Stimulated activated CD8-positive, alpha-beta memory T cell treated with anti-CD3 and anti-CD28 coated beads, Interleukin-7, amount 100 ng/mL, for 1 hour (primary cell): ENCODE data around the gene HECW1.
"Not testable (repeated sequence)": the region's sequence is repeated elsewhere in the genome, so short reads cannot be mapped to it uniquely, and the experiment has no call there.

ENCODE experiments used
- DNase-seq, 2 donors: peaks; one replicate each; pipeline ENCODE4 v3.0.0-alpha.2; 2020; ENCODE audit warnings: low read depth in 2 of 2

The HECW1 gene

GRCh38 chr7:43112459-43112940 lies at the start of gene HECW1:
Gene HECW1 (plus strand): TSS chr7:43112647. CDS start chr7:43243906, 131,259 bp downstream.
- DNase-seq, result no peak

GRCh38 chr7:43071604-43072003 lies 40.8 kb upstream of the HECW1 start:
- DNase-seq, result no peak

- no peak for DNase-seq
Observed at GRCh38 chr7:43072530-43072929, 39.9 kb upstream of the HECW1 start.

GRCh38 chr7:43073811-43074210 lies 38.6 kb upstream of the HECW1 start:
- not testable (repeated sequence) for DNase-seq

- DNase-seq, result no peak
Observed at GRCh38 chr7:43076189-43076605, 36.2 kb upstream of the HECW1 start.

GRCh38 chr7:43076606-43077005 lies 35.8 kb upstream of the HECW1 start:
- no peak for DNase-seq

GRCh38 chr7:43077285-43077684 lies 35.2 kb upstream of the HECW1 start:
- no peak for DNase-seq

- no peak for DNase-seq
Observed at GRCh38 chr7:43077732-43078391, 34.6 kb upstream of the HECW1 start.

GRCh38 chr7:43078794-43079193 lies 33.7 kb upstream of the HECW1 start:
- no peak for DNase-seq

GRCh38 chr7:43081603-43082002 lies 30.8 kb upstream of the HECW1 start:
- no peak for DNase-seq

GRCh38 chr7:43083106-43083505 lies 29.3 kb upstream of the HECW1 start:
- no peak for DNase-seq

GRCh38 chr7:43085017-43085416 lies 27.4 kb upstream of the HECW1 start:
- DNase-seq, result no peak

GRCh38 chr7:43085992-43086391 lies 26.5 kb upstream of the HECW1 start:
- DNase-seq, result no peak

GRCh38 chr7:43092819-43093218 lies 19.6 kb upstream of the HECW1 start:
- no peak for DNase-seq

- DNase-seq, result no peak
Observed at GRCh38 chr7:43096875-43097274, 15.6 kb upstream of the HECW1 start.

GRCh38 chr7:43099750-43100149 lies 12.7 kb upstream of the HECW1 start:
- DNase-seq, result no peak

- no peak for DNase-seq
Observed at GRCh38 chr7:43104874-43105520, 7.5 kb upstream of the HECW1 start.

GRCh38 chr7:43105521-43106120 lies 6.8 kb upstream of the HECW1 start:
- no peak for DNase-seq

- no peak for DNase-seq
Observed at GRCh38 chr7:43108255-43109011, 4.0 kb upstream of the HECW1 start.

- DNase-seq, result no peak
Observed at GRCh38 chr7:43110791-43111535, 1.5 kb upstream of the HECW1 start.

- DNase-seq, result no peak
Observed at GRCh38 chr7:43111630-43112458, 603 bp upstream of the HECW1 start.
